PC-9 (cell line): ENCODE results near the gene DSPP.

Source experiments
- EZH2 ChIP-seq: fragments of 200-600 bp; sonication (generic); IDR thresholded peaks from 2 replicates; pipeline ENCODE4 v1.8.0; 2017; ENCODE audit warnings: antibody characterized with exemption, low read depth
- TF ChIP-seq, protein P1 (sequence below): fragments of 200-600 bp; sonication (generic); conservative IDR thresholded peaks from 2 replicates; pipeline ENCODE4 v1.6.1; 2017; ENCODE audit warnings: mixed run types, antibody characterized with exemption, mild to moderate bottlenecking, moderate library complexity

DNA sequence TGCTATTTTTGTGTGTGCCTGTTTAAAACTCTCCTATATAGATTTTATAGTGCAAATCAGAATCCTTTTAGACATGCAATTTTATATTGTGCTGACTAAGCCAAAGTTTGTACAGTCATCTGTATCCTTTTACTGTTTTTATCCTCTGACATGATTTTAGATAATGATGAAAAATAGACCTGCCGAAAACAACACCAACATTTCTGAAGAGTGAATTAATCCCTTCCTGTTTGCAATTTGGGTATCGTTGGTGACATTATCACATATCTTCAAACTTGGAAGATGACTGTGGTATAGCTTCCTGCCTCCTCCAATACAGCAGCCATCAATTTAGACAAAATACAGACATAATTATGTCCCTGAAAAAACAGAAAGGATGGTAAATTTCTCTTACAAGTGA lies 28.9 kb upstream of the DSPP start:
- TF ChIP-seq, protein P1, sequence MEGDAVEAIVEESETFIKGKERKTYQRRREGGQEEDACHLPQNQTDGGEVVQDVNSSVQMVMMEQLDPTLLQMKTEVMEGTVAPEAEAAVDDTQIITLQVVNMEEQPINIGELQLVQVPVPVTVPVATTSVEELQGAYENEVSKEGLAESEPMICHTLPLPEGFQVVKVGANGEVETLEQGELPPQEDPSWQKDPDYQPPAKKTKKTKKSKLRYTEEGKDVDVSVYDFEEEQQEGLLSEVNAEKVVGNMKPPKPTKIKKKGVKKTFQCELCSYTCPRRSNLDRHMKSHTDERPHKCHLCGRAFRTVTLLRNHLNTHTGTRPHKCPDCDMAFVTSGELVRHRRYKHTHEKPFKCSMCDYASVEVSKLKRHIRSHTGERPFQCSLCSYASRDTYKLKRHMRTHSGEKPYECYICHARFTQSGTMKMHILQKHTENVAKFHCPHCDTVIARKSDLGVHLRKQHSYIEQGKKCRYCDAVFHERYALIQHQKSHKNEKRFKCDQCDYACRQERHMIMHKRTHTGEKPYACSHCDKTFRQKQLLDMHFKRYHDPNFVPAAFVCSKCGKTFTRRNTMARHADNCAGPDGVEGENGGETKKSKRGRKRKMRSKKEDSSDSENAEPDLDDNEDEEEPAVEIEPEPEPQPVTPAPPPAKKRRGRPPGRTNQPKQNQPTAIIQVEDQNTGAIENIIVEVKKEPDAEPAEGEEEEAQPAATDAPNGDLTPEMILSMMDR, result no peak
- no peak for TF ChIP-seq EZH2
